Measurements from ENCODE around the gene FRMD1.

DNA sequence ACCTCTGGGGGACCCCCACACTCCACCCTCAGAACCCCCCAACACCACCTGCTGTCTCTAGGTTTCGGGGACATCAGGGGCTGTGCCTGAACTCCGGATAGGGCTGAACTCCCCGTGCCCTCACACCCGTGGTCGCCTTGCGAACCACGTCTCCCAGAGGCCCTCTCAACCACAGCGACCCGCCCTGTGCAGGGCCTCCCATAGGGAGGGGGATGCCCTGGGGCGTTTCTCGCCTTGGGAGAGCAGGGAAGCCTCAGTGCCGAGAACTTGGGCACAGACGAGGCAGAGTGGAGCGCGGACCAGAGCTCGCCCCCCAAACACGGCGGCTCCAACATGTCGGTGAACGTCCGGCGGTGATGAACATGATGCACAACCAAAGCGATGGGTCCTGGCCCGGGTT lies 6.8 kb downstream of the FRMD1 start:
- TF ChIP-seq ZNF274 (IDR thresholded peaks at IDR 0.05; ENCODE audit: low read depth, low read length) (no peak), YY1 (IDR thresholded peaks at IDR 0.05; ENCODE audit: insufficient read depth, insufficient read length) (no peak)

All from NT2/D1 (cell line).